CD4-positive, CD25-positive, alpha-beta regulatory T cell (primary cell): ENCODE results near the gene OSBPL9. TPM values are rescaled to one million over a fixed set of nuclear protein-coding genes. Genes with fewer than 3 reads are reported as not detected.

Experiments
- ATAC-seq, 2 donors: fragments of 150-1000 bp; cut with Tn5 transposase; one replicate each; pipeline ENCODE4 v1.10.0; 2021; ENCODE audit warnings: low read depth in 2 of 2, moderate number of reproducible peaks in 2 of 2, moderate library complexity in 1 of 2
- DNase-seq, 3 donors: peaks; one replicate each; pipeline versions ENCODE4 v3.0.0 to v3.0.0-alpha.2; 2012 to 2022; ENCODE audit warnings: mixed read lengths in 1 of 3
- H3K27ac ChIP-seq: one replicate; pipeline ENCODE4 v1.7.0; 2013; ENCODE audit warnings: mild to moderate bottlenecking, low read length; ENCODE audit not compliant: insufficient read depth, poor library complexity, severe bottlenecking
- H3K27me3 ChIP-seq: one replicate; pipeline ENCODE4 v1.7.0; 2013; ENCODE audit warnings: low read length; ENCODE audit not compliant: control insufficient read depth, insufficient read depth
- H3K36me3 ChIP-seq: one replicate; pipeline ENCODE4 v1.7.0; 2013; ENCODE audit warnings: mild to moderate bottlenecking, low read length, moderate library complexity; ENCODE audit not compliant: control insufficient read depth, insufficient read depth
- H3K4me1 ChIP-seq: 2 replicates; pipeline ENCODE4 v1.7.0; 2013; ENCODE audit warnings: mild to moderate bottlenecking, low read length; ENCODE audit not compliant: insufficient read depth, control insufficient read depth, poor library complexity, severe bottlenecking
- H3K4me3 ChIP-seq: one replicate; pipeline ENCODE4 v1.7.0; 2013; ENCODE audit warnings: low read depth, mild to moderate bottlenecking, low read length, moderate library complexity
- H3K9me3 ChIP-seq, 2 experiments: 1 replicate in 1 of 2; 2 replicates in 1 of 2; pipeline ENCODE4 v1.7.0; 2013; ENCODE audit warnings: low read length in 2 of 2, mild to moderate bottlenecking in 1 of 2, moderate library complexity in 1 of 2; ENCODE audit not compliant: control insufficient read depth in 2 of 2
- H3K27ac Mint-ChIP-seq, 3 donors: one replicate each; pipeline ENCODE4 v1.8.0; 2020 to 2022; ENCODE audit warnings: mild to moderate bottlenecking in 3 of 3, mixed read lengths in 3 of 3, moderate library complexity in 2 of 3
- H3K27me3 Mint-ChIP-seq: one replicate; pipeline ENCODE4 v1.8.0; 2022; ENCODE audit warnings: mild to moderate bottlenecking, mixed read lengths
- H3K36me3 Mint-ChIP-seq: one replicate; pipeline ENCODE4 v1.8.0; 2020; ENCODE audit warnings: mixed read lengths
- H3K4me1 Mint-ChIP-seq, 4 donors: one replicate each; pipeline ENCODE4 v1.8.0; 2020 to 2022; ENCODE audit warnings: mixed read lengths in 4 of 4, mild to moderate bottlenecking in 1 of 4
- H3K4me3 Mint-ChIP-seq, 4 donors: one replicate each; pipeline ENCODE4 v1.8.0; 2020 to 2022; ENCODE audit warnings: mild to moderate bottlenecking in 4 of 4, mixed read lengths in 4 of 4, moderate library complexity in 3 of 4
- H3K9me3 Mint-ChIP-seq, 7 donors: one replicate each; pipeline ENCODE4 v1.8.0; 2020 to 2022; ENCODE audit warnings: mixed read lengths in 7 of 7, mild to moderate bottlenecking in 3 of 7, moderate library complexity in 2 of 7
- polyA plus RNA-seq, 4 donors: library from polyadenylated mRNA; unstranded; fragments of 300-500 nt; fragmentation: Illumina TruSeq; gene quantifications; one replicate each; pipeline ENCODE4 v1.2.3, GENCODE V29; 2021
- total RNA-seq: library from RNA; stranded (reverse); gene quantifications from one replicate; pipeline ENCODE4 v1.2.3, GENCODE V29; 2022

The OSBPL9 gene
- total and polyA plus RNA-seq, 5 donors from 2014 or later = 33.5 to 45.2 (median 40.0) TPM

DNA sequence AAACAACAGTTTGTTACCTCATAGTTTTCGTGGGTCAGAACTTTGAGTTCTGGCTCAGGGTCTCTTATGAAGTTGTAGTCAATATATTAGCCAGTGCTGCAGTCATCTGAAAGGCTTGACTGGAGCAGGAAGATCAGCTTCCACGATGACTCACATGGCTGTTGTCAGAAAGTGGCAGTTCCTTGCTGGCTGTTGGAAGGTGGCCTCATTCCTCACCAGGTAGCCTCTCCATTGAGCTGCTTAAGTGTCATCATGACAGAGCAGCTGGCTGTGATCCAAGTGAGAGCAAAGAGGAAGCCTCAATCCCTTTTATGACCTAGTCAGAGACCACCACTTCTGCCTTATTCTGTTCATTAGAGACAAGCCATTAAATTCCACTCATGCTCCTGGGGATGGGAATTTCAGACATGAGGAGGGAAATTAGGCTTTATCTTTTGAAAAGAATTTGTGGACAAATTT is 5.6 kb downstream of the OSBPL9 start:
- Histone ChIP-seq H3K27ac (no peak overlapping the region), H3K4me1 (peaks cover 12% of the 10 kb centered on the region), H3K27me3 (no peaks in the 10 kb centered on the region), H3K36me3 (no peaks in the 10 kb centered on the region), H3K4me3 (no peak overlapping the region), H3K9me3 (no peaks in the 10 kb centered on the region)
- H3K9me3 Mint-ChIP-seq = no peaks in the 10 kb centered on the region
- peaks cover 35 to 51% (median 42%) of the 10 kb centered on the region in 4 donors for H3K4me1 Mint-ChIP-seq
- no peak for DNase-seq
- no peaks in the 10 kb centered on the region for H3K36me3 Mint-ChIP-seq
- no peak for ATAC-seq
- peaks cover 4% of the 10 kb centered on the region for H3K27me3 Mint-ChIP-seq
- peak overlapping the region in 1 of 4 donors; percentile 78 for H3K4me3 Mint-ChIP-seq
- H3K27ac Mint-ChIP-seq = no peak overlapping the region

DNA sequence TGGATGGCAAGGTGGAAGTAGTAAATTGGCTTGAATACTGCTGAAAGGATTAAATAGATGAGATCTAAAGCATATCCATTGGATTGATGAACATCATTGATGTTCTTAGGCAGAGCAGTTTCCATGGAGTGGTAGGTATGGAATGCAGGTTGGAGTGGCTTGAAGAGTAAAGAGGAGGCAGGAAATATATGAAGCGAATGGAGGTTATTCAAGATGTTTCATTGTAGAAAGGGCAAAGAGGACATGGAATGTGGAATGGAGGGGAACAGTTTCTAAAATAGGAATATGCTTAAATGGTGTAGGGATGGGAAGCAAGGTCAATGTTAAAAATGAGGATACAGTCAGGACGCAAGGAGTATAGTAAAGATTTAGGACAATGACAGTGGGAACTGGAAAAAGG is 6.1 kb downstream of the OSBPL9 start:
- ATAC-seq (no peak), DNase-seq (no peak)
- H3K9me3 ChIP-seq = no peaks in the 10 kb centered on the region
- Mint-ChIP-seq H3K27ac (peak overlapping the region in 1 of 3 donors; percentile 12), H3K27me3 (peaks cover 4% of the 10 kb centered on the region), H3K36me3 (no peaks in the 10 kb centered on the region), H3K4me3 (peak overlapping the region in 1 of 4 donors; percentile 78), H3K9me3 (no peaks in the 10 kb centered on the region), H3K4me1 (peaks cover 39 to 50% (median 45%) of the 10 kb centered on the region in 4 donors)
- no peaks in the 10 kb centered on the region for H3K36me3 ChIP-seq
- peaks cover 7% of the 10 kb centered on the region for H3K4me1 ChIP-seq
- H3K27ac ChIP-seq = no peak overlapping the region
- H3K27me3 ChIP-seq = no peaks in the 10 kb centered on the region
- no peak overlapping the region for H3K4me3 ChIP-seq

DNA sequence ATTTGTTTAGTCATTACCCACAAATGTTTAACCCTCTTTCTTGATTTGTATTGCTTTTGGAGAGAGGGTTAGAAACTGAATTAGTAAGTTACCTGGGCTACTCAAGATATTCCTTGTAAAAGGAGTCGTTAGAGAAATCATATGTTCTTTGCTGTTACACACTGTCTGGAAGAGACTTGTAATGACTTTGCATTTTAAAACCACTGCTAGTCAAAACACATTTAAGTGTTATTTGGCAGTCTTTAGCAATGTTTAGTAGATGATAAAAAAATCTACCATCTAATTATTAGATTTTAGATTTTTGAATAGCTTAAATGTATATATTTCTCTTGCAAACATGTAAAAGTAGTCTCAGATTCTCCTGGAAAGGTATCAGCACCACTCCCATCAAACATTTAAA is 6.6 kb downstream of the OSBPL9 start:
- Mint-ChIP-seq H3K27me3 (peaks cover 4% of the 10 kb centered on the region), H3K27ac (no peak overlapping the region), H3K4me1 (peaks cover 39 to 45% (median 44%) of the 10 kb centered on the region in 4 donors), H3K36me3 (no peaks in the 10 kb centered on the region), H3K4me3 (peak overlapping the region in 1 of 4 donors; percentile 78), H3K9me3 (no peaks in the 10 kb centered on the region)
- peaks cover 4% of the 10 kb centered on the region for H3K4me1 ChIP-seq
- no peak overlapping the region for H3K4me3 ChIP-seq
- no peaks in the 10 kb centered on the region for H3K9me3 ChIP-seq
- DNase-seq = no peak
- H3K27ac ChIP-seq = no peak overlapping the region
- no peak for ATAC-seq
- no peaks in the 10 kb centered on the region for H3K36me3 ChIP-seq
- no peaks in the 10 kb centered on the region for H3K27me3 ChIP-seq

DNA sequence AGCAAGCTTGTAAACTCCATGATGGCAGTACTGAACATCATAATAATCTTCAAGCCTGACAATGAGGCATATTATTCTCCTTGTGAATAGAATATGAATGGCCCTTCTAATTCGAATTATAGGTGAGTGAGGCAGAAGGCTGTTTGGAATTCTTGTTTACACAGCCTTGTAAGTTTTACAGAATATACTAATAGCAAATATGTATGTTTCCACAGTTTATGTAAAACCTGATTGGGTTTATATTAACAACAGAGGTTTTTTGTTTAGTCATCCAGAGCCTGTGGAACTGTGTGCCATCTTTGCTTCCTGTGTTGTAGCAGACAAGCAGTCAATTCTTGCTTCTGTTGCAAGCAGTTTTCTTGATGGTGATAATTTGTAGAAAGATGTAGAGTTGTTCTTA is 8.0 kb downstream of the OSBPL9 start:
- peaks cover 4% of the 10 kb centered on the region for H3K4me1 ChIP-seq
- H3K36me3 Mint-ChIP-seq = no peaks in the 10 kb centered on the region
- ATAC-seq (no peak), DNase-seq (no peak)
- peaks cover 40 to 44% (median 42%) of the 10 kb centered on the region in 4 donors for H3K4me1 Mint-ChIP-seq
- H3K27me3 Mint-ChIP-seq = peaks cover 4% of the 10 kb centered on the region
- H3K9me3 Mint-ChIP-seq = no peaks in the 10 kb centered on the region
- no peaks in the 10 kb centered on the region for H3K36me3 ChIP-seq
- no peaks in the 10 kb centered on the region for H3K9me3 ChIP-seq
- no peaks in the 10 kb centered on the region for H3K27me3 ChIP-seq
- no peak overlapping the region for H3K4me3 Mint-ChIP-seq
- H3K27ac Mint-ChIP-seq = peak overlapping the region in 1 of 3 donors; percentile 7
- no peak overlapping the region for H3K27ac ChIP-seq
- no peak overlapping the region for H3K4me3 ChIP-seq

DNA sequence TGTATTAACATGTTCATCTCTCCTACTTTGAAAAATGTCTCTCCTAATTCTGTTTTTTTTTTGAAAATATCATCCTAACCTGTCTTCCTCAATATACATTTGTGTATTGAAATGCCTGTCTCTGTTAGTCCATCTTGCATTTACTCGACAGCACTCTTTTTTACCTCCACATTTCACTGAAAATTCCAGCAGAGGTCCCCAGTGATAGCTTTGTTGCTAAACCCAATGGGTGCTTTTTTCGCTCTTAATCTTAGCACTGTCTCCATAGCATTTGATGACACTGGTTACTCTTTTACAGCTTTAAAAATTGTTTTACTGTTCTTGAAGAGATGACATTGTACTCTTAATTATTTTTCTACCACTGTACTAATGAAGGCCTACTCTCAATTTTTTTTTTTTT is 10.8 kb downstream of the OSBPL9 start:
- peak in 2 of 3 donors; percentile 8 to 32 for DNase-seq
- Histone ChIP-seq H3K27ac (no peak overlapping the region), H3K9me3 (no peaks in the 10 kb centered on the region), H3K4me3 (peak overlapping the region; percentile 4), H3K4me1 (peaks cover 4% of the 10 kb centered on the region), H3K36me3 (no peaks in the 10 kb centered on the region), H3K27me3 (no peaks in the 10 kb centered on the region)
- no peaks in the 10 kb centered on the region for H3K27me3 Mint-ChIP-seq
- H3K36me3 Mint-ChIP-seq = peaks cover 5% of the 10 kb centered on the region
- no peak for ATAC-seq
- no peaks in the 10 kb centered on the region for H3K9me3 Mint-ChIP-seq
- no peak overlapping the region for H3K27ac Mint-ChIP-seq
- H3K4me3 Mint-ChIP-seq = no peak overlapping the region
- peaks cover 25 to 40% (median 33%) of the 10 kb centered on the region in 4 donors for H3K4me1 Mint-ChIP-seq

DNA sequence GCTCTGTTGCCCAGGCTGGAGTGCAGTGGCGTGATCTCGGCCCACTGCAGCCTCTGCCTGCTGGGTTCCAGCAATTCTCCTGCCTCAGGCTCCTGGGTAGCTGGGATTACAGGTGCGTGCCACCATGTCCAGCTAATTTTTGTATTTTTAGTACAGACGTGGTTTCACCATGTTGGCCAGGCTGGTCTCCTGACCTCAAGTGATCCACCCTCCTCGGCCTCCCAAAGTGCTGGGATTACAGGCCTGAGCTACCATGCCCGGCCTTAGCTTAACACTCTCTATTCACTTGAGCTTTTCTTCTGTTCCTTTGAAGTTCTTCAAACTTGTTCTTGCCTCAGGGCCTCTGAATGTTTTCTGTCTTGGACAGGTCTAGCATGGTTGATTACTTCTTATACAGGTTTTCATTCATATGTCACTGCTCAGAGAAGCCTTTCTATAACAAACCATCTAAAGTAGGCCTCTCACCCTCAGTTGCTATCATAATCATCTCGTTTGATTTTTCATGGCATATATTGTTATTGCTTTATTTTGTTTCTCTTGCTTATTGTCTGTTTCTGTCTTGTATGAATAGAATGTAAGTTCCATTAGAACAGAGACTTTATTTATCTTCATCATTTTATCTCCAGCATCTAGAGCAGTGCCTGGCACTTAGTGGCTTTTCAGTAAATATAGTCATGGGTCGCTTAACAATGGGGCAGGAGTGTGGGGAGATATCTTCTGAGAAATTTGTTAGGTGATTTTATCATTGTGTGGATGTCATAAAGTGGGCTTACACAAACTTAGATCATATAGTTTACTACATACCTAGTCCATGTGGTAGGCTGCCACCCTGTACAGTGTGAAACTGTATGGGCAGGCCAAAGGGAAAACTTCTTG is 12.1 kb downstream of the OSBPL9 start:
- no peak overlapping the region for H3K4me3 Mint-ChIP-seq
- Histone ChIP-seq H3K36me3 (no peaks in the 10 kb centered on the region), H3K4me3 (no peak overlapping the region), H3K9me3 (no peaks in the 10 kb centered on the region), H3K4me1 (peaks cover 4% of the 10 kb centered on the region), H3K27me3 (no peaks in the 10 kb centered on the region), H3K27ac (no peak overlapping the region)
- H3K27me3 Mint-ChIP-seq = no peaks in the 10 kb centered on the region
- peaks cover 5% of the 10 kb centered on the region for H3K36me3 Mint-ChIP-seq
- DNase-seq (no peak), ATAC-seq (no peak)
- peaks cover 16 to 35% (median 25%) of the 10 kb centered on the region in 4 donors for H3K4me1 Mint-ChIP-seq
- H3K27ac Mint-ChIP-seq = peak overlapping the region in 2 of 3 donors; percentile 8 to 13
- H3K9me3 Mint-ChIP-seq = no peaks in the 10 kb centered on the region

DNA sequence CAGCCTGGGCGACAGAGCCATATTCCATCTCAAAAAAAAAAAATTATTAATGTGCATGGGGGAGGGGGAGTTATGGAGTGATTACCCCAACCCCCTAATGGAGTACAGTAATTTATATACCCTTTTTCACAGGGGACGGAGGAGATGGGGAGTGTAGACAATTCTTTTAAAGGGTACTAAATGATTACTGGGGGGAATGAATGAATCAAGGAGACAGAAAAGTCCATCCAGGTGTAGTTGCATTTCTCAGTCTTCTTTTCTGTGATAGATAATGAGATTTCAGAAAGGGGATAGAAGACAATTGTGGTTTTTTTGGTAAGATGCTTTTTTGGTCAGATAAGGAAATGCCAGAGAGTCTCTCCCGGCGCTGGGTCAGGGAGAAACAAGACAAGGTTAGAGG is 13.0 kb downstream of the OSBPL9 start:
- no peaks in the 10 kb centered on the region for H3K36me3 ChIP-seq
- Mint-ChIP-seq H3K27me3 (no peaks in the 10 kb centered on the region), H3K36me3 (peaks cover 12% of the 10 kb centered on the region), H3K4me3 (no peak overlapping the region), H3K4me1 (peaks cover 25 to 41% (median 31%) of the 10 kb centered on the region in 4 donors), H3K27ac (no peak overlapping the region), H3K9me3 (peaks cover 0 to 2% (median 0%) of the 10 kb centered on the region in 7 donors)
- H3K27me3 ChIP-seq = no peaks in the 10 kb centered on the region
- no peaks in the 10 kb centered on the region for H3K9me3 ChIP-seq
- no peak overlapping the region for H3K27ac ChIP-seq
- ATAC-seq (no peak), DNase-seq (no peak)
- peaks cover 2% of the 10 kb centered on the region for H3K4me1 ChIP-seq
- no peak overlapping the region for H3K4me3 ChIP-seq
